Neural cell (in vitro differentiated cells): ENCODE measurements around the gene FOXP4.

ENCODE experiments used
- CTCF ChIP-seq: fragments of 450-650 bp; IDR thresholded peaks from 2 replicates; pipeline ENCODE4 v1.5.1; 2014; ENCODE audit warnings: antibody characterized with exemption, mild to moderate bottlenecking, moderate library complexity; ENCODE audit not compliant: poor library complexity, severe bottlenecking
- EZH2 ChIP-seq: fragments of 200-600, 300-800 bp; shearing (Covaris generic), sonication (generic); IDR thresholded peaks from 2 replicates; pipeline ENCODE4 v1.6.1; 2014; ENCODE audit warnings: antibody characterized with exemption, low read length, borderline replicate concordance, mild to moderate bottlenecking; ENCODE audit not compliant: insufficient read depth, poor library complexity, severe bottlenecking
- POLR2AphosphoS5 ChIP-seq: IDR thresholded peaks from 2 replicates; pipeline ENCODE4 v1.6.1; 2012
- SMC3 ChIP-seq: fragments of 450-650 bp; conservative IDR thresholded peaks from 2 replicates; pipeline ENCODE4 v1.6.1; 2014; ENCODE audit warnings: antibody characterized with exemption, mild to moderate bottlenecking, moderate library complexity; ENCODE audit not compliant: poor library complexity

- TF ChIP-seq CTCF (no peak), POLR2AphosphoS5 (peak; percentile 5), EZH2 (no peak), SMC3 (no peak)
These were observed 48.6 kb downstream of the FOXP4 start for GRCh38 chr6:41594766-41595165.
